ENCODE data around the gene SYT1.
"Not testable (repeated sequence)": the region's sequence is repeated elsewhere in the genome, so short reads cannot be mapped to it uniquely, and the experiment has no call there.

Gene SYT1

GRCh38 chr12:78864403-78864869, at the start of gene SYT1:
Gene SYT1 (plus strand): TSS chr12:78864774.
- no peak for DNase-seq

DNA sequence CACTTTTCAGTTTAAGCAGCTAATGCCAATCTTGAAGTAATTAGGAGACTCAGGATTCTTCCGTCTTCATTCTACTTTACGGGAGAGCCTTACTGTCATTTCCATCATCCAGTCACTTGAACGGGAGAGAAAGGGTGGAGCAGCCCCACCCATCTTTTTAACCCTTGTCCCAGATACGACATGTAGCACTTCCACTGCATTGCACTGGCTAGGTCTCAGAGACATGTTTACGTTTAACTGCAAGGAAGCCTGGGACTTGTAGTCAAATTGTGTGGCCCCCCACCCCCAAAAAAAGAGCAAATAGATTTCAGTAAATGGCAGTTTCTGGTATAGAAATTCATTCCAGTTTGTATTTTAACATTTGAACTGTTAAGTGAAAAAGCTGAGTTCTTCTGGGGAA, 46.1 kb upstream of the SYT1 start:
- no peak for DNase-seq

DNA sequence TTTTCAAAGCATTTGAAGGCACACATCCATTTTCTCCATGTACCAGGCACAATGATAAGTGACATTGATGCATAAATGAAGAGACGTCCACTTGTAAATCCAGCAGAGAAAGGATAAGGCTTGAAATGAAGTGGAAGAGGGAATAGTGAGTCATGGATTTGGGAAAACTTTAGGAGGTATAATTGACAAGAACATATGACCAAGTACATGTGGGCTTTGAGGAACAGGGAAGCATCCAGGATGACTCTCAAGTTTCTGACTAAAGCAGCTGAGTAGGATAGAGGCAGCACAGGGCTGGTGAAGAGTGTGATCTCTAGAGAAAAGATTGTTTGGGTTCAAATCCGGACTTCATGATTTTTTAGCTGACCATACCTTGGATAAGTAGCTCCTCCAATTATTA, 43.6 kb upstream of the SYT1 start:
- no peak for DNase-seq

DNA sequence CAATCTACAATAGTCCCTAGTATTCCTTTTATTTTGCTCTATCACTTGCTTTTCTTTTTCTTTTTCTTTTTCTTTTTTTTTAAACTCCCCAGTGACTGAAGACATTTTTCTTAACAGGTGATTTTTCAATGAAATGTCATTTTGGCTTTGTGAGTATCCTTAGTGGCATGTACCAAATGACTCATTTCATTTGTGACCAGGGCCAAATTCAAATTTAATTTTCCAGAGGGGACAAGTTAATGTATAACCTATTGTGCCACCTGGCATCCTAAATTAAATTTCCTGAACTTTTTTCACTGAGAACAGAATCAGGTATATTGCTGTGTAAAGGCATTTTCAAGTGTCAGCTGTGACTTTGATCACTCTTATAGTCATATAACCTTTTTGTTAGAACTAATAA, 39.7 kb upstream of the SYT1 start:
- DNase-seq: no peak

GRCh38 chr12:78829690-78830089, 34.9 kb upstream of the SYT1 start:
- no peak for DNase-seq

DNA sequence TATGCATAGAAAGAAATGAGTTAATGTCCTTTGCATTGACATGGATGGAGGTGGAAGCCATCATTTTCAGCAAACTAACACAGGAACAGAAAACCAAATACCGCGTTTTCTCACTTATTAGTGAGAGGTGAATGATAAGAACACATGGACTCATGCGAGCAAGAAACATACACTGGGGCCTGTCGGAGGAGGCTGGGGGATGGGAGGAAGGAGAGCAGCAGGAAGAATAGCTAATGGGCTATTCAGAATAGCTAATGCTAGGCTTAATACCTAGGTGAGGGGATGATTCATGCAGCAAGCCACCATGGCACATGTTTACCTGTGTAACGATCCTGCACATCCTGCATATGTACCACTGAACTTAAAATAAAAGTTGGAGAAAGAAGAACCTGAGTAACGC, 29.1 kb upstream of the SYT1 start:
- DNase-seq: no peak

DNA sequence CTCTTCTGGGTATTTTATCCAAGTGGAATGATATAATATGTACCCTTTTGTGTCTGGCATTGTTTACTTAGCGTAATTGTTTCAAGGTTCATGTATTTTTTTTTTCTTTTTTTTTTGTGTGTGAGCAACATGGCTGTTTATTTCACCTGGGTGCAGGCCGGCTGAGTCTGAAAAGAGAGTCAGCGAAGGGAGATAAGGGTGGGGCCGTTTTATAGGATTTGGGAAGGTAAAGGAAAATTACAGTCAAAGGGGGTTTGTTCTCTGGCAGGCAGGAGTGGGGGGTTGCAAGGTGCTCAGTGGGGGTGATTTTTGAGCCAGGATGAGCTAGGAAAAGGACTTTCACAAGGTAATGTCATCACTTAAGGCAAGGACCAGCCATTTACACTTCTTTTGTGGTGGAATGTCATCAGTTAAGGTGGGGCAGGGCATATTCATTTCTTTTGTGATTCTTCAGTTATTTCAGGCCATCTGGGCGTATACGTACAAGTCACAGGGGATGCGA, 24.0 kb upstream of the SYT1 start:
- not testable (repeated sequence) for DNase-seq

DNA sequence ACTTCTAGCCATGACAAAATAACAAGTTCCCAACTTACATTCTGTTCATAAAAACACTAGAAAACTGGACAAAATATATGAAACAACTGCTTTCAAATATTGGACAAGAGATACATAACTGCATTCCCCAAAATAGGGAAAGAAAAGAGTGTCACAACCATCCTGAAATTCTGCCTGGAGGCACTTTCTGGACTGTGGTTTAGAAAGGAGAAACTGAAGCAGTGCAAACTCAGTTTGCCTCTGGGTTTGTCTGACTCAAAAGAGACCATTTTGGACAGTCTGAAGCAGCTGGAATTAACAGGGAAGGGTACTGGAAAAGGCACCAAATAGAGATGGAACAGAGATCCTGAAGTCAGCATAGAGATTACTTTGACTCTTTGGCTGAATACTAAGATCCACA, 11.3 kb upstream of the SYT1 start:
- DNase-seq: no peak

GRCh38 chr12:78863482-78864402, 832 bp upstream of the SYT1 start:
- no peak for DNase-seq

- DNase-seq: no peak
Measured at GRCh38 chr12:78864870-78865463, 393 bp downstream of the SYT1 start.

DNA sequence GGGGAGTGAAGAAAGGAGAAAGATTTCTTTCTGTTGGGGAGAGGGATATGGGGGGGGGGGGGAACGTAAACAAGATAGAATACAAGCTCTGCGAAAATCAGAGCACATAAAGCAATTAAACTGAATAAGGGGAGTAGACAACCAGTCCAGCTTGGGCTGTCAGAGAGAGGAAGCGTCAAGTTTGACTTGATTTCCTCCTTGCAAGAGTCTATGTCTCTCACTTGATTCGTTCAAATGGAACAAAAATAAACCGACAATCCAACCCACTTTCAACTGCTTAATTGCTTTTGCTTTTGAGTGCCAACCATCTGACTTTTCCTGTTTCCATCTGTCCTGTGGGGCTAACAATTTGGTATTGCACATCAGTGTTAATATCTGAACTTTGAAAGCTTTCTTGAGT, 942 bp downstream of the SYT1 start:
- DNase-seq: no peak

GRCh38 chr12:78866518-78866917, 1.9 kb downstream of the SYT1 start:
- no peak for DNase-seq

DNA sequence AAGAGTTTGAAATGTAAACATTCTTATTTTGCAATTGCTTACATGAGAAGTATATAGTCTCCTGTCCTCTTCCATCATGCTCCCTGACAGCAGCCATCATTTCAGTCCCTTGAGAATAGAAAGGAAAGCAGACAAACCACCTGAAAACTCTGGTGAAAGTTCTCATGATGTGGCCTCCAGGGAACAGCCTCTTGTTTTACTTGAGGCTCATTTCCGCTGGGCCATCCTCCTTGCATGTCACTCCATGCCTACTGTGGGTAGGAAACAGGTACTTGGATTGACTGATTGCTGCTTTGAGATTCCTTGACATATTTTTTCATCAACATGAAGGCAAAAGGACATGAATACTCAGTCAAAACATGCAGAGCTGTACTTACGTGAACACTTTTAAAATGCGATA, 6.0 kb downstream of the SYT1 start:
- DNase-seq: no peak

- DNase-seq: no peak
Measured at GRCh38 chr12:78871566-78871965, 7.0 kb downstream of the SYT1 start.

DNA sequence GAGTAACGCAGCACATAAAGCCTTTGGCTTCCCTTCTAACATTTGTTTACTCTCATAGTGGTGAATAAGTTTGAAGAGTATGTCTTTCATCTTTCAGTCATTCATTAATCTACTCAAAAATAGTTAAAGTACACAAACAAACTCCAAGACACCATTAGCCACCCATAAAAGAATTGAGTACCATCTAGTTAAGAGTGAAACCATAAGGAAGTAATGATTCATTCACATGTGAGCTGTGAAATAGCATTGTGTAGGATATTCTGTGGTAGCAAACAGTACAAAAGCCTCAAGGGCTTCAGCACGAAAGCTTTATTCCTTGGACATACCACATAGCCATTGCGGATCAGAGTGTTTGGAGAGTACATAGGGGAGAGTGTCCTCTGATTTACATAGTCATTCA, 13.9 kb downstream of the SYT1 start:
- DNase-seq: no peak

GRCh38 chr12:78878866-78879265, 14.3 kb downstream of the SYT1 start:
- DNase-seq: no peak

DNA sequence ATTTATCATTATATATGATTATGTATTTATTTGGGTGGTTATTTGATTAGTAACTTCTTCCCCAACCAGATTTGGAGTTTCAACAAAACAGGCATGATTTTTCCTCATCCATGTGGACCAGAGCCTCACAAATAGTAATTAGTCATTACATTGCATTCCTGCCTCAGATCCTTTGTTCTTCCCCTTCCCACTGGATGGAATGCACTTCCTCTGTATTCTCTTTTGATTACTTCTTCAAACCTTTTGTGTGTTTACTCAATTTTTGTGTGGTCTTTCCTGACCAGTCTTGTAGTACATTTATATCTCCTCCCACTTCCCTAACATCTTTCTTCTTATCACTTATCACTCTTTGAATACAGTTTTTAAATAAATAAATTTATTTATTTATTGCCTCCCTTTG, 15.5 kb downstream of the SYT1 start:
- no peak for DNase-seq

- no peak for DNase-seq
Measured at GRCh38 chr12:78881685-78882084, 17.1 kb downstream of the SYT1 start.

DNA sequence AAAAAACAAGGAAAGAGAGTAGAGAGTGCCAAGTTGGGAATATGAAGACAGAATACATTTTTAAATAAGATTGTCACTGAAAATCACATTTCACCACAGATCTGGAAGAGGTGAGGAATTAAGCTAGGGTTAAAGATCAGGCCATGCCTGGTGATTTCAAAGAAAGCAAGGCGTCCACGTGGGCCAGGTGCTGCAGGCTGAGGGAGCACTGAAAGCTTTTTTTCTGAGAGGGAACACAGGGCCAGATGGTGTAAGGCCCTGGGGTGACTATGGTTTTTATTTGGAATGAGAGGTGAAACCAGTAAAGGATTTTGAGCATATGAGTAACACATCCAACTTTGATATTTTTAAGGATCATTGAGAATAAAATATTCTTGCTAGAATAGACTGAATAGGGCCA, 20.9 kb downstream of the SYT1 start:
- DNase-seq: no peak

GRCh38 chr12:78886719-78887407, 22.3 kb downstream of the SYT1 start:
- DNase-seq: no peak

DNA sequence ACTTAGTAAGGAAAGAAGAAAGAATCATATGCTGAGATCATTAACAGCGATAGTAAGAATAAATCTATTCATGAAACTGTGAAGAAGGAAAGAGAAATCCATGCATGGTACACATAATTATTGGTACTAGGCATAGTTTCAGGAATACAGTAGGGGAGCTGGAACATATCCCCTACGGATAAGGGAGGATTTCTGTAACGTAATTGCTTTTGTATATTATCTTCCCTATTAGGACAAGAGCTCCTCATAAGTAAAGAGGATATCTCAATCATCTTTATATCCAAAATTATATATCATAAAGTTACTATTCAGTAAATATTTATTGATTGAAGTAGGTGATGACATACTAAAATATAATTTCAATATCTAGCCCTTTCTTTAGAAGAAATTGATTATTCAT, 22.9 kb downstream of the SYT1 start:
- DNase-seq: no peak

DNA sequence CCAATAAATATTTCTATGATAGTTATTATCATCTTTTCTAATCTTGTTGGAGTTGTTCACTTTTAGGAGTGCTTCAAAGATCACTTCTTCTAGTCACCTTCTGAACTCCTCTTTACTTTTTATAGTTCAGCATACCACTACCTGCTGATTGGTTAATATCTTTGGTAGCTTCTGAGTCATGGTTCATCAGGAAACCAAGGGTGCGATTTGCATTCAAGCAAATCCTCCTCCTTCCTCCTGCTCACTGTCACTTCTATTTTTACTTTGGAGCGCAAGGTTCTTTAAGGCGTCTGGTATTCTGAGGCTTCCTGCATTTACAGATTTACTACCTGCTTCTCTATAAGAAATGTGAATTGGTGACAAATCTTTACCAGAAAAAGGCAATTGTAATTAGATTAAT, 24.0 kb downstream of the SYT1 start:
- no peak for DNase-seq

DNA sequence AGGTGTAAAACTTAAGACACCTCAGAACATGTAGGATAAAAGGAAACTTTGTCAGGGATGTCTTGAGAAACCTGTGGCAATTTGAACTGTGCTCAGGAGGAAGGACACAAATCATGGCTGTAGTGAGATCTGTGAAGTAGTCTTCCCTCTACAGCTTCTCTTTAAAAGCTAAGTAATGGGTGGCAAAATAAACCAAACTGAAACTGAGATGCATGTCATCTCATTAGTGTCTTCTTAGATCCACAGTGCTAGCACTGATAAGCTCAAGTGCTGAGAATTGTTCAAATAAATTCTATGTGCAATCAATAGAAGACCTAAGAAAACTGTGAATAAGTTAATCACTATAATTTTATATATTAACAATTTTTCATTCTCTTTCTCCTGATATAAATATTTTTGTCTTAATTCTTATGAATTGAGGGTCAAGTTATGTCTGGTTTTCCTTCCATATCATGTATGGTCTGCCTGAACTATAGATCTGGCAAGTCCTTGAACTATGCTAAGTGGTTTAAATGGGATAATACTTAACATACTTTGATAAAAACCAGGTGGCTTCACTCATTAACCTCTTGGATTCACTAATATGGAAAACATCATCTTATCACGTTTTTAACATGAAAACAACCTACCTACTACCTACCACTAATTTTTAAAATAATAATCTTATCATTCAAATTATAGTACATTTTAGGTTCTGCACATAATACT, 27.2 kb downstream of the SYT1 start:
- no peak for DNase-seq

Data from activated CD4-positive, alpha-beta T cell treated with anti-CD3 and anti-CD28 coated beads for 1 hour (primary cell).